KMS-11 (cell line): Measurements from ENCODE around the gene ADM5.

Source experiments
- H2AFZ ChIP-seq: fragments of 200-600 bp; sonication (generic); 2 replicates; pipeline ENCODE4 v1.6.1; 2016; ENCODE audit warnings: antibody characterized with exemption, mixed run types, low read depth
- H3K27ac ChIP-seq: fragments of 200-600 bp; sonication (generic); 2 replicates; pipeline ENCODE4 v1.6.1; 2016; ENCODE audit warnings: mild to moderate bottlenecking, mixed run types
- H3K27me3 ChIP-seq: fragments of 200-600 bp; sonication (generic); 2 replicates; pipeline ENCODE4 v1.6.1; 2017; ENCODE audit warnings: mild to moderate bottlenecking, low read depth, mixed run types, moderate library complexity; ENCODE audit not compliant: insufficient read depth
- H3K36me3 ChIP-seq: fragments of 200-600 bp; sonication (generic); 2 replicates; pipeline ENCODE4 v1.6.1; 2017; ENCODE audit warnings: mild to moderate bottlenecking, mixed run types; ENCODE audit not compliant: insufficient read depth
- H3K4me1 ChIP-seq: fragments of 200-600 bp; sonication (generic); 2 replicates; pipeline ENCODE4 v1.6.1; 2016; ENCODE audit warnings: mild to moderate bottlenecking, low read depth, mixed run types; ENCODE audit not compliant: poor library complexity, severe bottlenecking
- H3K4me2 ChIP-seq: fragments of 200-600 bp; sonication (generic); 2 replicates; pipeline ENCODE4 v1.7.0; 2016; ENCODE audit warnings: mild to moderate bottlenecking, mixed run types
- H3K4me3 ChIP-seq: fragments of 200-600 bp; sonication (generic); IDR thresholded peaks from 2 replicates; pipeline ENCODE4 v1.6.1; 2017; ENCODE audit warnings: low read depth, low read length, mixed read lengths; ENCODE audit not compliant: insufficient read depth
- H3K79me2 ChIP-seq: fragments of 200-600 bp; sonication (generic); 2 replicates; pipeline ENCODE4 v1.6.1; 2016; ENCODE audit warnings: low read depth, mixed run types; ENCODE audit not compliant: insufficient read depth
- H3K9ac ChIP-seq: fragments of 200-600 bp; sonication (generic); 2 replicates; pipeline ENCODE4 v1.6.1; 2016; ENCODE audit warnings: mild to moderate bottlenecking, mixed run types
- H4K20me1 ChIP-seq: fragments of 200-600 bp; sonication (generic); 2 replicates; pipeline ENCODE4 v1.6.1; 2016; ENCODE audit warnings: mild to moderate bottlenecking, mixed run types; ENCODE audit not compliant: insufficient read depth
- TF ChIP-seq, protein P1 (sequence below): fragments of 200-600 bp; sonication (generic); conservative IDR thresholded peaks from 2 replicates; pipeline ENCODE4 v1.6.1; 2017; ENCODE audit warnings: low read depth, mild to moderate bottlenecking, antibody characterized with exemption, low read length, moderate library complexity, mixed read lengths

The ADM5 gene

DNA sequence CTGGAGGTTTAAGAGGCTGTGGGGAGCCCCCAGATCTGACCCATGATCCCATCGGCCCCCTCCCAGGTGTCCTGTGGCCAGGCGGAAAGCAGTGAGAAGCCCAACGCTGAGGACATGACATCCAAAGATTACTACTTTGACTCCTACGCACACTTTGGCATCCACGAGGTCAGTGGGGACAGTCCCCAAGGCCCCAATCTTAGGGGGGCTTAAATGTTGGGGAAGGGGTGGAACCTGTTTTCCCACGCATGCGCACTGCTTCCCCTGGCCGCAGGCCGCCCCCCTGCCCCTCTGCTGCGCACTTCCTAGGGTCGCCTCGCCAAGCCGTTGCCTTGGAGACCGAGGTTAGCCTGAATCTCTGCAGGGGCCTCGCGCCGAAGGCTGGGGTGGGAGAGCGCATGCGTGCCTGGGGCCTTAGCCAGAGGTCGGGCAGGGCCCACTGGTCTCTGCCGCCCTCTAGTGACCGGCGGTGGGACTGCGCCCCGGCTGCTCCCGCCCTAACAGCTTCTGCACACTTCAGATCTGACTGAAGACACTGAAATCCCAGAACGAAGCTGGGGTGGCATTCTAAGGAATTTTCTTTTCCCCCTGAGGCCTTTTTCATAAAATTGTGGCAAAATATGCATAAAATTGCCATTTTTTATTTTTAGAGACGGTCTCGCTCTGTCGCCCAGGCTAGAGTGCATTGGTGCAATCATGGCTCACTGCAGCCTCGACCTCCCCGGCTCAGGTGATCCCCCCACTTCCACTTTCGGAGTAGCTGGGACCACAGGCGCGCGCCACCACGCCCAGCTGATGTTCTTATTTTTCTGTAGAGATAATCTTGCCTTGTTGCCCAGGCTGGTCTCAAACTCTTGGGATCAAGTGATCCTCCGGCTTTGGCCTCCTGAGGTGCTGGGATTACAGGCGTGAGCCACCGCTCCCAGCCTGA, 8.7 kb upstream of the ADM5 start:
- no peak overlapping the region for H2AFZ ChIP-seq
- H3K36me3 ChIP-seq = peaks cover 9% of the 10 kb centered on the region; the same call in 1 of the 2 replicates
- H3K4me1 ChIP-seq = peaks cover 29% of the 10 kb centered on the region
- H3K79me2 ChIP-seq = peaks cover 62% of the 10 kb centered on the region
- H3K4me2 ChIP-seq = peak overlapping the region; percentile 41; the same call in 1 of the 2 replicates
- H3K27ac ChIP-seq = 0 out of 2 replicates have a peak overlapping the region, but pooled peaks have one; percentile 19
- H3K9ac ChIP-seq = no peak overlapping the region
- no peak overlapping the region for H3K4me3 ChIP-seq
- H4K20me1 ChIP-seq = peaks cover 10% of the 10 kb centered on the region; the same call in 1 of the 2 replicates
- H3K27me3 ChIP-seq = no peaks in the 10 kb centered on the region
- TF ChIP-seq, protein P1, sequence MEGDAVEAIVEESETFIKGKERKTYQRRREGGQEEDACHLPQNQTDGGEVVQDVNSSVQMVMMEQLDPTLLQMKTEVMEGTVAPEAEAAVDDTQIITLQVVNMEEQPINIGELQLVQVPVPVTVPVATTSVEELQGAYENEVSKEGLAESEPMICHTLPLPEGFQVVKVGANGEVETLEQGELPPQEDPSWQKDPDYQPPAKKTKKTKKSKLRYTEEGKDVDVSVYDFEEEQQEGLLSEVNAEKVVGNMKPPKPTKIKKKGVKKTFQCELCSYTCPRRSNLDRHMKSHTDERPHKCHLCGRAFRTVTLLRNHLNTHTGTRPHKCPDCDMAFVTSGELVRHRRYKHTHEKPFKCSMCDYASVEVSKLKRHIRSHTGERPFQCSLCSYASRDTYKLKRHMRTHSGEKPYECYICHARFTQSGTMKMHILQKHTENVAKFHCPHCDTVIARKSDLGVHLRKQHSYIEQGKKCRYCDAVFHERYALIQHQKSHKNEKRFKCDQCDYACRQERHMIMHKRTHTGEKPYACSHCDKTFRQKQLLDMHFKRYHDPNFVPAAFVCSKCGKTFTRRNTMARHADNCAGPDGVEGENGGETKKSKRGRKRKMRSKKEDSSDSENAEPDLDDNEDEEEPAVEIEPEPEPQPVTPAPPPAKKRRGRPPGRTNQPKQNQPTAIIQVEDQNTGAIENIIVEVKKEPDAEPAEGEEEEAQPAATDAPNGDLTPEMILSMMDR = peak; percentile 96

DNA sequence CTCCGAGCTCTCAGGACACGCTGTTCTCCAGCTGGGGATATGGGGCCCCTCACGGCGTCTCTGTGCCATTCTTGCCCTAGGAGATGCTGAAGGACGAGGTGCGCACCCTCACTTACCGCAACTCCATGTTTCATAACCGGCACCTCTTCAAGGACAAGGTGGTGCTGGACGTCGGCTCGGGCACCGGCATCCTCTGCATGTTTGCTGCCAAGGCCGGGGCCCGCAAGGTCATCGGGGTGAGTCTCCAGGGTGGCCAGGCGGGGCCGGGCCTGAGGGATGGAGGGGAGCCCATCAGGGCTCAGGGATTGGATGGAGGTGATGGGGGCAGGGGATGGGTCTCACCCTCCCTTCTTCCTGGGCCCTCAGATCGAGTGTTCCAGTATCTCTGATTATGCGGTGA, 7.6 kb upstream of the ADM5 start:
- TF ChIP-seq, protein P1 = no peak
- Histone ChIP-seq H3K79me2 (peaks cover 62% of the 10 kb centered on the region), H3K9ac (no peak overlapping the region), H3K36me3 (peaks cover 9% of the 10 kb centered on the region; the same call in 1 of the 2 replicates), H3K4me1 (peaks cover 29% of the 10 kb centered on the region), H4K20me1 (peaks cover 10% of the 10 kb centered on the region; the same call in 1 of the 2 replicates), H3K27ac (no peak overlapping the region), H2AFZ (no peak overlapping the region), H3K27me3 (no peaks in the 10 kb centered on the region), H3K4me3 (no peak overlapping the region), H3K4me2 (no peak overlapping the region)

DNA sequence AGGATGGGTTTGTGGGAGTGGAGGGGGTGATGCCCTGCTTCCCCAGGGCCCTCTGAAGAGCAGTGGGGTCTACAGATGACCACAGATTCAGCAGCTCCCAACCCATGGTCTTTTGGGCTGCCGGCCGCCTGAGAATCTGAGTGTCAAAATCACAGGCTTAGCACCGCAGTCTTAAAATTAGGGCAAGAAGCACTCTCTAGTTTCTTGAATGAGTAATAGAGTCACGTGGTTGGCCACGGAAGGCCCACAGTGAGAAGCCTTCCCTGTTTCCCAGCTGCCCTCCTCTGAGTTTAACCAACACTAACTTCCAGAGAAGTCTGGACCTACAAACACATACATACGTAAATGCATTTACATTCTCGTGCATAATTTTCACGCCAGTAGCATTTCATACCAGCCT, 7.1 kb upstream of the ADM5 start:
- no peak overlapping the region for H2AFZ ChIP-seq
- TF ChIP-seq, protein P1 = no peak
- H3K79me2 ChIP-seq = peaks cover 59% of the 10 kb centered on the region
- H3K4me2 ChIP-seq = no peak overlapping the region
- peaks cover 10% of the 10 kb centered on the region; the same call in 1 of the 2 replicates for H4K20me1 ChIP-seq
- H3K27me3 ChIP-seq = no peaks in the 10 kb centered on the region
- H3K27ac ChIP-seq = no peak overlapping the region
- H3K4me1 ChIP-seq = peaks cover 29% of the 10 kb centered on the region
- peaks cover 9% of the 10 kb centered on the region; the same call in 1 of the 2 replicates for H3K36me3 ChIP-seq
- no peak overlapping the region for H3K4me3 ChIP-seq
- H3K9ac ChIP-seq = no peak overlapping the region

DNA sequence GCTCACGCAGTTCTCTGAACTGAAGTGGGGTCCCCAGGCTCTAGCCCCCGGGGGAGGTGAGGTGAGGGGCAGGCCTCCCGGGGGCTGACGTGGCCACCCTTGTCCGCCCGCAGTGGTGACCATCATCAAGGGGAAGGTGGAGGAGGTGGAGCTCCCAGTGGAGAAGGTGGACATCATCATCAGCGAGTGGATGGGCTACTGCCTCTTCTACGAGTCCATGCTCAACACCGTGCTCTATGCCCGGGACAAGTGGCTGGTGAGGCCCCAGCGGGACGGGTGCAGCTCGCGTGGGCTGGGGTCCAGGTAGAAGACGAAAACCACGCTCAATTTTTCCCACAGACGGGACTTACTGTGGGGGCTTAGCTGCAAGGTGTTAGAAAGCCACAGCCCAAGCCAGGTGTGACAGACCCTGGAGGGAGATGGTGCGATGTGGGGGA, 5.6 kb upstream of the ADM5 start:
- H3K79me2 ChIP-seq = peaks cover 44% of the 10 kb centered on the region
- peaks cover 29% of the 10 kb centered on the region for H3K4me1 ChIP-seq
- H4K20me1 ChIP-seq = peaks cover 10% of the 10 kb centered on the region; the same call in 1 of the 2 replicates

More for the DNA sequence above, 5.6 kb upstream of the ADM5 start:
- no peak overlapping the region for H3K9ac ChIP-seq
- no peaks in the 10 kb centered on the region for H3K27me3 ChIP-seq
- no peak overlapping the region for H3K4me3 ChIP-seq
- H3K27ac ChIP-seq = no peak overlapping the region
- H2AFZ ChIP-seq = no peak overlapping the region
- H3K36me3 ChIP-seq = peaks cover 9% of the 10 kb centered on the region; the same call in 1 of the 2 replicates
- H3K4me2 ChIP-seq = no peak overlapping the region
- TF ChIP-seq, protein P1 = no peak
